ENCODE measurements around the gene CERS2. TPM values are rescaled to one million over a fixed set of nuclear protein-coding genes. Genes with fewer than 3 reads are reported as not detected.

CERS2 gene
- total and polyA plus RNA-seq, 10 of the 15 experiments (the other 5 are each of a cell fraction or from before 2014, with no cell fraction given), result 9.2 to 87.9 (median 50.8) TPM

DNA sequence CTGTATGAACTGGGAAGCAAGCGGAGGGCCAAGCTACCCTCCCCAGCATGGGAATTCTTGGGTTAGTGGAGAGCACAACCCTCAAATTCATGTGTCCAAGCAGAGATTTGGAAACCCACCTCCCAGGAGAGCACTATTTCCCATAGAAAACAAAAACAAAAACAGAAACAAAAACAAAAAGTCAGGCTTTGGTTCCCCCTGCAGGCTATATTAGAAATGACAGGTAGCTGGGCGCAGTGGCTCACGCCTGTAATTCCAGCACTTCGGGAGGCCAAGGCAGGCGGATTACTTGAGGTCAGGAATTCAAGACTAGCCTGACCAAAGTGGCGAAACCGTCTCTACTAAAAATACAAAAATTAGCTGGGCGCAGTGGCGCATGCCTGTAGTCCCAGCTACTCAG is 21.3 kb upstream of the CERS2 start:
- SMC1A ChIA-PET (ENCODE audit: uncharacterized antibody, unreplicated experiment), result interaction anchor here (0.6 to 4.5 kb wide), 10 partner anchors 10 to 744 kb away, joined by 3 to 34 read pairs (median 4); partner anchors contain the start of genes C1orf56, CERS2, MINDY1 and TNFAIP8L2
- Histone ChIP-seq H3K79me2 (ENCODE audit: control insufficient read depth, insufficient read depth, low read length) (no peaks in the 10 kb centered on the region), H3K4me1 (ENCODE audit: control insufficient read depth, insufficient read depth, low read length) (no peaks in the 10 kb centered on the region), H3K27me3 (replicated peaks in 1 of 2; ENCODE audit: control insufficient read depth in 2 of 2, insufficient read depth in 2 of 2, low read length in 1 of 2) (no peaks in the 10 kb centered on the region), H2AFZ (ENCODE audit: control insufficient read depth, low read depth, low read length) (peak overlapping the region; percentile 88), H3K9ac (ENCODE audit: control insufficient read depth, insufficient read depth, low read length) (0 out of 2 replicates have a peak overlapping the region, but pooled peaks have one; percentile 40), H3K9me3 (replicated peaks; ENCODE audit: control insufficient read depth, insufficient read depth, low read length) (no peaks in the 10 kb centered on the region), H3K4me2 (ENCODE audit: control insufficient read depth, insufficient read depth) (peak overlapping the region; percentile 75), H3K4me3 (no peak overlapping the region), H3K36me3 (ENCODE audit: control insufficient read depth in 2 of 2, insufficient read depth in 2 of 2, low read length in 1 of 2) (no peaks in the 10 kb centered on the region), H4K20me1 (ENCODE audit: control insufficient read depth, insufficient read depth) (no peaks in the 10 kb centered on the region), H3K27ac (ENCODE audit: control insufficient read depth, insufficient read depth) (no peak overlapping the region)
- FAIRE-seq (peak; percentile 80), DNase-seq (ENCODE audit: low read depth, low spot score) (no peak), ATAC-seq (peak; percentile 68)
- BruUV-seq (replicated peaks), result no TSS peak
- in situ Hi-C loops (cut with MboI), result loop anchor here (5.0 kb wide), 1 partner anchor 739 kb away; the partner anchor contains the start of gene CA14
- CTCF ChIA-PET, result interaction anchor here (0.6 to 16.2 kb wide), 24 partner anchors 10 to 740 kb away, joined by 3 to 252 read pairs (median 4); partner anchors contain the start of genes ANXA9, C1orf56, CERS2 and MINDY1
- intact Hi-C loops (cut with micrococcal nuclease; ENCODE audit: unreplicated experiment), result loop anchor here (10.0 kb wide), 1 partner anchor 741 kb away; the partner anchor contains the start of gene CA14
- 13% methylated on average over 9 of the region's 9 CpGs for WGBS (ENCODE audit: insufficient coverage, insufficient replicate concordance, low lambda C conversion rate, missing lambda C conversion rate)
- RAD21 ChIA-PET (ENCODE audit: unreplicated experiment), result interaction anchor here (0.7 to 2.6 kb wide), 12 partner anchors 10 to 740 kb away, joined by 3 to 20 read pairs (median 3); partner anchors contain the start of genes ANXA9, GOLPH3L and MINDY1
- POLR2A ChIA-PET, result interaction anchor here (0.6 to 1.2 kb wide), 3 partner anchors 10 to 74 kb away, joined by 3 to 5 read pairs (median 4); no protein-coding TSS in a partner anchor
- TF ChIP-seq, protein P1, sequence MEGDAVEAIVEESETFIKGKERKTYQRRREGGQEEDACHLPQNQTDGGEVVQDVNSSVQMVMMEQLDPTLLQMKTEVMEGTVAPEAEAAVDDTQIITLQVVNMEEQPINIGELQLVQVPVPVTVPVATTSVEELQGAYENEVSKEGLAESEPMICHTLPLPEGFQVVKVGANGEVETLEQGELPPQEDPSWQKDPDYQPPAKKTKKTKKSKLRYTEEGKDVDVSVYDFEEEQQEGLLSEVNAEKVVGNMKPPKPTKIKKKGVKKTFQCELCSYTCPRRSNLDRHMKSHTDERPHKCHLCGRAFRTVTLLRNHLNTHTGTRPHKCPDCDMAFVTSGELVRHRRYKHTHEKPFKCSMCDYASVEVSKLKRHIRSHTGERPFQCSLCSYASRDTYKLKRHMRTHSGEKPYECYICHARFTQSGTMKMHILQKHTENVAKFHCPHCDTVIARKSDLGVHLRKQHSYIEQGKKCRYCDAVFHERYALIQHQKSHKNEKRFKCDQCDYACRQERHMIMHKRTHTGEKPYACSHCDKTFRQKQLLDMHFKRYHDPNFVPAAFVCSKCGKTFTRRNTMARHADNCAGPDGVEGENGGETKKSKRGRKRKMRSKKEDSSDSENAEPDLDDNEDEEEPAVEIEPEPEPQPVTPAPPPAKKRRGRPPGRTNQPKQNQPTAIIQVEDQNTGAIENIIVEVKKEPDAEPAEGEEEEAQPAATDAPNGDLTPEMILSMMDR (IDR thresholded peaks at IDR 0.05 in 2 of 3, conservative IDR thresholded peaks at IDR 0.05 in 1 of 3; ENCODE audit: control insufficient read depth in 2 of 3, extremely low read depth in 1 of 3, insufficient read depth in 1 of 3, low read depth in 3 of 3, low read length in 3 of 3), result peak; percentile 46 to 59 (median 50)
- TF ChIP-seq, protein P2, sequence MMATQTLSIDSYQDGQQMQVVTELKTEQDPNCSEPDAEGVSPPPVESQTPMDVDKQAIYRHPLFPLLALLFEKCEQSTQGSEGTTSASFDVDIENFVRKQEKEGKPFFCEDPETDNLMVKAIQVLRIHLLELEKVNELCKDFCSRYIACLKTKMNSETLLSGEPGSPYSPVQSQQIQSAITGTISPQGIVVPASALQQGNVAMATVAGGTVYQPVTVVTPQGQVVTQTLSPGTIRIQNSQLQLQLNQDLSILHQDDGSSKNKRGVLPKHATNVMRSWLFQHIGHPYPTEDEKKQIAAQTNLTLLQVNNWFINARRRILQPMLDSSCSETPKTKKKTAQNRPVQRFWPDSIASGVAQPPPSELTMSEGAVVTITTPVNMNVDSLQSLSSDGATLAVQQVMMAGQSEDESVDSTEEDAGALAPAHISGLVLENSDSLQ (IDR thresholded peaks at IDR 0.05), result 0 out of 2 replicates have a peak, but pooled peaks have one; percentile 10
- TF ChIP-seq, protein P3, sequence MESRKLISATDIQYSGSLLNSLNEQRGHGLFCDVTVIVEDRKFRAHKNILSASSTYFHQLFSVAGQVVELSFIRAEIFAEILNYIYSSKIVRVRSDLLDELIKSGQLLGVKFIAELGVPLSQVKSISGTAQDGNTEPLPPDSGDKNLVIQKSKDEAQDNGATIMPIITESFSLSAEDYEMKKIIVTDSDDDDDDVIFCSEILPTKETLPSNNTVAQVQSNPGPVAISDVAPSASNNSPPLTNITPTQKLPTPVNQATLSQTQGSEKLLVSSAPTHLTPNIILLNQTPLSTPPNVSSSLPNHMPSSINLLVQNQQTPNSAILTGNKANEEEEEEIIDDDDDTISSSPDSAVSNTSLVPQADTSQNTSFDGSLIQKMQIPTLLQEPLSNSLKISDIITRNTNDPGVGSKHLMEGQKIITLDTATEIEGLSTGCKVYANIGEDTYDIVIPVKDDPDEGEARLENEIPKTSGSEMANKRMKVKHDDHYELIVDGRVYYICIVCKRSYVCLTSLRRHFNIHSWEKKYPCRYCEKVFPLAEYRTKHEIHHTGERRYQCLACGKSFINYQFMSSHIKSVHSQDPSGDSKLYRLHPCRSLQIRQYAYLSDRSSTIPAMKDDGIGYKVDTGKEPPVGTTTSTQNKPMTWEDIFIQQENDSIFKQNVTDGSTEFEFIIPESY (IDR thresholded peaks at IDR 0.05), result no peak
- TF ChIP-seq TCF3 (IDR thresholded peaks at IDR 0.05; ENCODE audit: borderline replicate concordance, insufficient read depth, low read depth, low read length), result no peak
- peak; percentile 31 for TF ChIP-seq KLF5 (IDR thresholded peaks at IDR 0.05; ENCODE audit: partially characterized antibody)
- peak; percentile 56 for TF ChIP-seq RAD21 (IDR thresholded peaks at IDR 0.05; ENCODE audit: insufficient read depth, low read depth, low read length)
- TF ChIP-seq BMI1 (IDR thresholded peaks at IDR 0.05; ENCODE audit: borderline replicate concordance), result no peak
- 0 out of 2 replicates have a peak, but pooled peaks have one; percentile 18 for TF ChIP-seq NBN (IDR thresholded peaks at IDR 0.05)

Measured in GM12878 (cell line).